Large intestine (tissue), 12 donors: ENCODE measurements around the gene CRELD1. TPM values are rescaled to one million over a fixed set of nuclear protein-coding genes. Genes with fewer than 3 reads are reported as not detected.

Experiments used
- DNase-seq, 2 donors: peaks; one replicate each; pipeline versions ENCODE4 v3.0.0 to v3.0.0-alpha.2; 2013
- H3K27ac ChIP-seq: one replicate; pipeline ENCODE4 v1.5.1; 2013; ENCODE audit warnings: low read length
- H3K27me3 ChIP-seq: 2 replicates; pipeline ENCODE4 v1.6.1; 2013; ENCODE audit warnings: low read length; ENCODE audit not compliant: control insufficient read depth, insufficient read depth
- H3K36me3 ChIP-seq: 2 replicates; pipeline ENCODE4 v1.6.1; 2013; ENCODE audit warnings: low read length; ENCODE audit not compliant: control insufficient read depth, insufficient read depth
- H3K4me1 ChIP-seq: one replicate; pipeline ENCODE4 v1.6.1; 2013; ENCODE audit warnings: low read length; ENCODE audit not compliant: control insufficient read depth, insufficient read depth
- H3K4me3 ChIP-seq: one replicate; pipeline ENCODE4 v1.5.1; 2013; ENCODE audit warnings: low read length
- H3K9me3 ChIP-seq: one replicate; pipeline ENCODE4 v1.6.1; 2013; ENCODE audit warnings: mild to moderate bottlenecking, low read depth, low read length, moderate library complexity; ENCODE audit not compliant: control insufficient read depth
- WGBS: methylation state at CpG from one replicate; pipeline ENCODE4 v1.1.5; 2013; ENCODE audit warnings: low lambda C conversion rate; ENCODE audit not compliant: insufficient coverage; 5-methylcytosine and 5-hydroxymethylcytosine counted together
- long read RNA-seq, 11 donors: transcript quantifications; one replicate each; lab custom pipeline, GENCODE V29; 2026
- polyA plus RNA-seq: library from polyadenylated mRNA; unstranded; fragments of 120-200 nt; gene quantifications from one replicate; pipeline ENCODE4 v1.2.1, GENCODE V29; 2013

Gene CRELD1, protein sequence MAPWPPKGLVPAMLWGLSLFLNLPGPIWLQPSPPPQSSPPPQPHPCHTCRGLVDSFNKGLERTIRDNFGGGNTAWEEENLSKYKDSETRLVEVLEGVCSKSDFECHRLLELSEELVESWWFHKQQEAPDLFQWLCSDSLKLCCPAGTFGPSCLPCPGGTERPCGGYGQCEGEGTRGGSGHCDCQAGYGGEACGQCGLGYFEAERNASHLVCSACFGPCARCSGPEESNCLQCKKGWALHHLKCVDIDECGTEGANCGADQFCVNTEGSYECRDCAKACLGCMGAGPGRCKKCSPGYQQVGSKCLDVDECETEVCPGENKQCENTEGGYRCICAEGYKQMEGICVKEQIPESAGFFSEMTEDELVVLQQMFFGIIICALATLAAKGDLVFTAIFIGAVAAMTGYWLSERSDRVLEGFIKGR
- 64.8 TPM for polyA plus RNA-seq
- long read RNA-seq, donor 1, transcript CRELD1-206 (11 exons, 1,778 nt): major isoform, 5 of 8 reads
- long read RNA-seq, donor 1, partial matches to known transcripts: 0 of 8 reads
- long read RNA-seq, donor 1, other reads (novel, unspliced or antisense): 0 of 8 reads
- long read RNA-seq, donor 2, partial matches to known transcripts: 0 of 13 reads
- long read RNA-seq, donor 2, other reads (novel, unspliced or antisense): 0 of 13 reads
- long read RNA-seq, donor 3: 0 reads
- long read RNA-seq, donor 4, partial matches to known transcripts: 0 of 1 reads
- long read RNA-seq, donor 4, other reads (novel, unspliced or antisense): 0 of 1 reads
- long read RNA-seq, donor 5, partial matches to known transcripts: 0 of 5 reads
- long read RNA-seq, donor 5, other reads (novel, unspliced or antisense): 0 of 5 reads
- long read RNA-seq, donor 6, partial matches to known transcripts: 16 of 21 reads
- long read RNA-seq, donor 6, other reads (novel, unspliced or antisense): 0 of 21 reads
- long read RNA-seq, donor 7, partial matches to known transcripts: 0 of 3 reads
- long read RNA-seq, donor 7, other reads (novel, unspliced or antisense): 0 of 3 reads
- long read RNA-seq, donor 8, transcript CRELD1-203 (11 exons, 1,728 nt): minor isoform, 5 of 22 reads
- long read RNA-seq, donor 8, transcript CRELD1-206 (11 exons, 1,778 nt): major isoform, 9 of 22 reads
- long read RNA-seq, donor 8, partial matches to known transcripts: 0 of 22 reads
- long read RNA-seq, donor 8, other reads (novel, unspliced or antisense): 0 of 22 reads
- long read RNA-seq, donor 9, transcript CRELD1-206 (11 exons, 1,778 nt): major isoform, 6 of 9 reads
- long read RNA-seq, donor 9, partial matches to known transcripts: 0 of 9 reads
- long read RNA-seq, donor 9, other reads (novel, unspliced or antisense): 0 of 9 reads
- long read RNA-seq, donor 10, partial matches to known transcripts: 0 of 11 reads
- long read RNA-seq, donor 10, other reads (novel, unspliced or antisense): 0 of 11 reads
- long read RNA-seq, donor 11, partial matches to known transcripts: 0 of 8 reads
- long read RNA-seq, donor 11, other reads (novel, unspliced or antisense): 0 of 8 reads

- Histone ChIP-seq H3K9me3 (no peaks in the 10 kb centered on the region), H3K4me1 (peaks cover 15% of the 10 kb centered on the region), H3K27me3 (no peaks in the 10 kb centered on the region), H3K4me3 (peak within 1 kb of the TSS; percentile 82), H3K27ac (peak within 1 kb of the TSS; percentile 94), H3K36me3 (peaks cover 30% of the 10 kb centered on the region)
- 0% methylated on average over 5 of the region's 50 CpGs for WGBS
- DNase-seq: peak; percentile 96 to 98
Measured at GRCh38 chr3:9933561-9934234, at the start of gene CRELD1. TSS of gene CRELD1 (plus strand) at chr3:9933834. CDS start at chr3:9934439, 605 bp downstream.

DNA sequence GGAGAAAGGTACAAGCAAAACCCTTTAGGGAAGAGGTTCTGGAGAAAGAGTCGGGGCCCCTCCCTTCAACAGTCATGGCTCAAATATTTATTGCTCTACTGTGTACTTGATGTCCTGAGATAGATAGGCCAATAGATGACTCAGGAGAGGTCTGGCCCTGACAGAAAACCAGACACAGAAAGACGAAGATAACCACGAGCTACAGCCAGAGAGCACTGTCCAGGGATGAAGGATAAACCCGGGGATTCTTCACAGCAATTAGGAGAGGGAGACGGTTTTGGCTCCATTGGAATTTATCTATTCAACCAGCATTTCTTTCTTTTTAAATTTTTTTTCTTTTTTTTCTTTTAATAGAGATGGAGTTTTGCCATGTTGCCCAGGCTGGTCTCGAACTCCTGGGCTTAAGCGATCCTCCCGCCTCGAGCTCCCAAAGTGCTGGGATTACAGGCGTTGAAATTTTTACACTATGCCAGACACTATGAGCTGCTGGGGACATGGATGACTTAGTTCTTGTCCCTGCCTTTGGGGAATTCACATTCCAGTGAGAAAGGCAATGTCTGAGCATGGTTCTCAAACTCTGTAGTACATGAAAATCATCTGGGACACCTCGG lies 49.0 kb upstream of the CRELD1 start:
- no peaks in the 10 kb centered on the region for H3K27me3 ChIP-seq
- peak overlapping the region; percentile 90 for H3K27ac ChIP-seq
- H3K4me3 ChIP-seq: no peak overlapping the region
- H3K36me3 ChIP-seq: no peaks in the 10 kb centered on the region
- peak; percentile 85 to 94 for DNase-seq
- H3K9me3 ChIP-seq: no peaks in the 10 kb centered on the region
- WGBS: 0% methylated on average over 1 of the region's 11 CpGs
- H3K4me1 ChIP-seq: peaks cover 12% of the 10 kb centered on the region

- Histone ChIP-seq H3K9me3 (peaks cover 4% of the 10 kb centered on the region), H3K4me3 (no peak overlapping the region), H3K36me3 (no peaks in the 10 kb centered on the region), H3K4me1 (peaks cover 12% of the 10 kb centered on the region), H3K27me3 (no peaks in the 10 kb centered on the region), H3K27ac (no peak overlapping the region)
- no peak for DNase-seq
Measured at GRCh38 chr3:9886328-9886727, 47.3 kb upstream of the CRELD1 start.

DNA sequence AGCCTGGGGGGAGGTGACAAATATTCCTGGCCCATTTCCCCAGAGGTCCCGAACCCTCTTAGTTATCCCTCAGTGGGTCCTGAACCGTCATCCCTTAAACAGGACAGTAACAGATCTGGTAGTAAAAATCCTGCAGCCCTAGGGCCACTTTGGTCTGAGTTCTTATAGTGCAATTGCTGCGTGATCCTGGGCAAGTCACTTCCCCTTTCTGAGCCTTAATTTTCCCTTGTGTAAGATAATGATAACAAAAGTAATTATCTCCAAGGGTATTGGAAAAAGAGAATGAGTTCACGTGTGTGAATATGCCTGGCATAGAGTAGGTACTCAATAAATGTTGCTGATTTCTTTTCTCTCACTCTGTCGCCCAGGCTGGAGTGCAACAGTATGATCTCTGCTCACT lies 46.2 kb upstream of the CRELD1 start:
- Histone ChIP-seq H3K4me1 (peaks cover 12% of the 10 kb centered on the region), H3K9me3 (peaks cover 4% of the 10 kb centered on the region), H3K27me3 (no peaks in the 10 kb centered on the region), H3K4me3 (no peak overlapping the region), H3K36me3 (peaks cover 2% of the 10 kb centered on the region), H3K27ac (no peak overlapping the region)
- no peak for DNase-seq
- 100% methylated on average over 1 of the region's 5 CpGs for WGBS

DNA sequence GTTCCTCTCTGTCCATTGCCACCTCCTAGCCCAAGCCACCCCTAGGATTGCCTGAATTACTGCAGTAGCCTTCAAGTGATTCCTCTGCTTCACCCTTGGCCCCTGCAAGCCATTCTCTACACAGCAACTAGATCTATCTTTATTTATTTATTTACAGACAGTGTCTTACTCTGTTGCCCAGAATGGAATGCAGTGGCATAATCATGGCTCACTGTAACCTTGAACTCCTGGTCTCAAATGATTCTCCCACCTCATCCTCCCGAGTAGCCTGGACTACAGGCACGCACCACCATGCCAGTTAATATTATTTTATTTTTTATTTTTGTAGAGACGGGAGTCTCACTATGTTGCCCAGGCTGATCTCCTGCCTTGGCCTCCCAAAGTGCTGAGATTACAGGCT lies 45.1 kb upstream of the CRELD1 start:
- H3K9me3 ChIP-seq: peaks cover 4% of the 10 kb centered on the region
- peaks cover 12% of the 10 kb centered on the region for H3K36me3 ChIP-seq
- WGBS: 93% methylated on average over 3 of the region's 3 CpGs
- no peaks in the 10 kb centered on the region for H3K27me3 ChIP-seq
- no peak for DNase-seq
- H3K4me3 ChIP-seq: no peak overlapping the region
- peaks cover 11% of the 10 kb centered on the region for H3K4me1 ChIP-seq
- H3K27ac ChIP-seq: no peak overlapping the region

DNA sequence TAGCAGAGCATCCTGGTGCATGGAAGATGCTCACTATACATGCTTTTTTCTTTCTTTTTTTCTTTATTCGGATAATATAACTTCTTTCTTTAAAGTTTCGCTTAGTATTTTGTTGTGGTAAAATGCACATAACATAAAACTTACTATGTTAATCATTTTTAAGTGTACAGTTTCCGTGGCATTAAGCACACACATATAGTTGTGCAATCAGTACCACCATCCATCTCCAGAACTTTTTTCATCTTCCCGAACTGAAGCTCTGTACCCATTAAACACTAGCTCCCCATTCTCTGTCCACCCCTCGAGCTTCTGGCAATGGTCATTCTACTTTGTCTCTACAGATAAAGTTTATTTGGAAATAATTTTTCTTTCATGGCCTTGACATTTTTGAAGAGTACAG lies 44.2 kb upstream of the CRELD1 start:
- H3K27me3 ChIP-seq: no peaks in the 10 kb centered on the region
- H3K4me1 ChIP-seq: peaks cover 4% of the 10 kb centered on the region
- WGBS: 97% methylated on average over 3 of the region's 5 CpGs
- H3K27ac ChIP-seq: no peak overlapping the region
- H3K36me3 ChIP-seq: peaks cover 15% of the 10 kb centered on the region
- no peak for DNase-seq
- H3K9me3 ChIP-seq: peaks cover 4% of the 10 kb centered on the region
- no peak overlapping the region for H3K4me3 ChIP-seq

GRCh38 chr3:9890249-9891071 lies 43.2 kb upstream of the CRELD1 start, which contains the start of gene JAGN1:
TSS of gene JAGN1 (plus strand) at chr3:9890610. CDS start at chr3:9890723, 113 bp downstream.
- no CpG with 5 or more reads among the region's 62 CpGs for WGBS
- H3K36me3 ChIP-seq: peaks cover 15% of the 10 kb centered on the region

DNA sequence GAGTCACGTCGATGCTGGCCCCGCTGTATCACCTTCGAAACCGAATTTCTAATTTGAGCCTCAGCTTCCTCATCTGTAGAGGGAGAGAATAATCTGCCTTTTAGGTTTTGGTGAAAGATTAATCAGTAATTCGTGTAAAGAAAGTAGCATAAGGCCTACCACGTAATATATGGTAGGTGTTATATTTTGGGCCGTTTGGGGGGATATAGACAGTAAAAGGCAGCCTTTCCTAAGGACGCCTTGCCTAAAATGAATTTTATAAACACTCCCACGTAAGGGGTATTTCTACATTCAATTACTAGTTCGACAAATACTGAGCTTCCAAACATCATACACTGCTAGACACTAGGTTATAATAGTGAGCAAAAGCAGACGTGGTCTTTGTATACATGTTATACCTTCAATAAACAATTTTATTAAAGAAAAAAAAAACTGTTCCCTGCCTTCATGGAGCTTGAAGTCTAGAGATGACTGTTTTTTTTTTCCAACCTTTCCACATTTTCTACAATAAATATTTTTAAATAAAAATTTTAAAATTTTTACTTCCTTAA lies 42.5 kb upstream of the CRELD1 start:
- Histone ChIP-seq H3K27me3 (no peaks in the 10 kb centered on the region), H3K4me1 (peaks cover 1% of the 10 kb centered on the region), H3K27ac (peak overlapping the region; percentile 86), H3K9me3 (peaks cover 4% of the 10 kb centered on the region), H3K4me3 (peak overlapping the region; percentile 95), H3K36me3 (peaks cover 15% of the 10 kb centered on the region)
- no peak for DNase-seq
- 10% methylated on average over 4 of the region's 12 CpGs for WGBS

More at GRCh38 chr3:9890249-9891071, 43.2 kb upstream of the CRELD1 start, which contains the start of gene JAGN1:
- Histone ChIP-seq H3K4me1 (no peaks in the 10 kb centered on the region), H3K4me3 (peak within 1 kb of the TSS; percentile 95), H3K9me3 (peaks cover 4% of the 10 kb centered on the region), H3K27ac (peak within 1 kb of the TSS; percentile 86), H3K27me3 (no peaks in the 10 kb centered on the region)
- DNase-seq: peak; percentile 82 to 93
